MM.1S (cell line): ENCODE measurements around the gene PTPRN2.

ENCODE experiments used
- DNase-seq: peaks from one replicate; pipeline ENCODE4 v3.0.0-alpha.2; 2015
- H2AFZ ChIP-seq: fragments of 300-600 bp; sonication (generic); 2 replicates; pipeline ENCODE4 v1.6.0; 2016; ENCODE audit warnings: antibody characterized with exemption, low read length
- H3F3A ChIP-seq: fragments of 300-600 bp; sonication (generic); 2 replicates; pipeline ENCODE4 v1.6.1; 2016; ENCODE audit warnings: mild to moderate bottlenecking, antibody characterized with exemption, low read length, moderate library complexity, mixed read lengths; ENCODE audit not compliant: insufficient read depth
- H3K27ac ChIP-seq: fragments of 300-600 bp; sonication (generic); 2 replicates; pipeline ENCODE4 v1.5.1; 2016; ENCODE audit warnings: mild to moderate bottlenecking, low read length
- H3K27me3 ChIP-seq: fragments of 300-600 bp; sonication (generic); replicated peaks from 2 replicates; pipeline ENCODE4 v1.6.0; 2016; ENCODE audit warnings: low read length; ENCODE audit not compliant: insufficient read depth
- H3K36me3 ChIP-seq: fragments of 300-600 bp; sonication (generic); replicated peaks from 2 replicates; pipeline ENCODE4 v1.6.1; 2016; ENCODE audit warnings: mild to moderate bottlenecking, low read length, mixed read lengths; ENCODE audit not compliant: insufficient read depth
- H3K4me1 ChIP-seq: fragments of 300-600 bp; sonication (generic); 2 replicates; pipeline ENCODE4 v1.6.1; 2016; ENCODE audit warnings: low read length, mixed read lengths
- H3K4me2 ChIP-seq: fragments of 300-600 bp; sonication (generic); 2 replicates; pipeline ENCODE4 v1.6.0; 2016; ENCODE audit warnings: low read depth, low read length
- H3K4me3 ChIP-seq: fragments of 300-600 bp; sonication (generic); 2 replicates; pipeline ENCODE4 v1.5.1; 2016; ENCODE audit warnings: low read length, mixed read lengths
- H3K79me2 ChIP-seq: fragments of 300-600 bp; sonication (generic); 2 replicates; pipeline ENCODE4 v1.6.1; 2016; ENCODE audit warnings: mixed run types, low read length, mixed read lengths
- H3K9ac ChIP-seq: fragments of 300-600 bp; sonication (generic); 2 replicates; pipeline ENCODE4 v1.6.1; 2016; ENCODE audit warnings: low read length, mixed read lengths
- H3K9me2 ChIP-seq: fragments of 300-600 bp; sonication (generic); replicated peaks from 2 replicates; pipeline ENCODE4 v1.6.1; 2016; ENCODE audit warnings: mild to moderate bottlenecking, low read length, mixed read lengths; ENCODE audit not compliant: insufficient read depth
- H3K9me3 ChIP-seq: fragments of 300-600 bp; sonication (generic); replicated peaks from 2 replicates; pipeline ENCODE4 v1.6.1; 2016; ENCODE audit warnings: mild to moderate bottlenecking, low read length, mixed read lengths; ENCODE audit not compliant: insufficient read depth
- H4K20me1 ChIP-seq: fragments of 300-600 bp; sonication (generic); 2 replicates; pipeline ENCODE4 v1.6.1; 2016; ENCODE audit warnings: mild to moderate bottlenecking, low read length, moderate library complexity, mixed read lengths; ENCODE audit not compliant: insufficient read depth
- CTCF ChIP-seq: fragments of 300-600 bp; sonication (generic); IDR thresholded peaks from 2 replicates; pipeline ENCODE4 v1.5.1; 2016; ENCODE audit warnings: antibody characterized with exemption, low read length, mixed read lengths
- EZH2 ChIP-seq: fragments of 300-600 bp; sonication (generic); optimal IDR thresholded peaks from 2 replicates; pipeline ENCODE3; 2017; ENCODE audit warnings: low read depth, mild to moderate bottlenecking, antibody characterized with exemption, low read length, mixed read lengths
- EZH2phosphoT487 ChIP-seq: fragments of 300-600 bp; sonication (generic); IDR thresholded peaks from 2 replicates; pipeline ENCODE4 v1.6.1; 2018; ENCODE audit warnings: antibody characterized with exemption, low read length

Gene PTPRN2

GRCh38 chr7:158098125-158099030 is 489.2 kb downstream of the PTPRN2 start:
- H4K20me1 ChIP-seq, result no peaks in the 10 kb centered on the region
- H3K27me3 ChIP-seq, result peaks cover 41% of the 10 kb centered on the region
- H3K9ac ChIP-seq, result no peak overlapping the region
- H3K9me3 ChIP-seq, result no peaks in the 10 kb centered on the region
- no peaks in the 10 kb centered on the region for H3K4me1 ChIP-seq
- no peaks in the 10 kb centered on the region for H3F3A ChIP-seq
- no peak for TF ChIP-seq EZH2
- no peak for TF ChIP-seq CTCF
- no peak for TF ChIP-seq EZH2phosphoT487
- no peak overlapping the region for H3K4me3 ChIP-seq
- H3K9me2 ChIP-seq, result no peaks in the 10 kb centered on the region
- DNase-seq, result no peak
- H3K36me3 ChIP-seq, result no peaks in the 10 kb centered on the region
- no peak overlapping the region for H3K27ac ChIP-seq
- H3K79me2 ChIP-seq, result no peaks in the 10 kb centered on the region
- no peak overlapping the region for H2AFZ ChIP-seq
- no peak overlapping the region for H3K4me2 ChIP-seq

GRCh38 chr7:158097453-158098124 is 490.0 kb downstream of the PTPRN2 start:
- no peaks in the 10 kb centered on the region for H3F3A ChIP-seq
- no peaks in the 10 kb centered on the region for H3K4me1 ChIP-seq
- H3K9me3 ChIP-seq, result no peaks in the 10 kb centered on the region
- H3K27ac ChIP-seq, result no peak overlapping the region
- no peaks in the 10 kb centered on the region for H3K36me3 ChIP-seq
- H2AFZ ChIP-seq, result no peak overlapping the region
- no peak for DNase-seq
- TF ChIP-seq EZH2phosphoT487 (no peak), EZH2 (no peak)
- no peak overlapping the region for H3K4me3 ChIP-seq
- H4K20me1 ChIP-seq, result no peaks in the 10 kb centered on the region
- no peak overlapping the region for H3K9ac ChIP-seq
- no peak overlapping the region for H3K4me2 ChIP-seq
- H3K27me3 ChIP-seq, result peaks cover 44% of the 10 kb centered on the region
- no peaks in the 10 kb centered on the region for H3K79me2 ChIP-seq
- H3K9me2 ChIP-seq, result no peaks in the 10 kb centered on the region

- Histone ChIP-seq H3K36me3 (no peaks in the 10 kb centered on the region), H2AFZ (no peak overlapping the region), H3K9ac (no peak overlapping the region), H3K79me2 (no peaks in the 10 kb centered on the region), H4K20me1 (no peaks in the 10 kb centered on the region), H3K4me3 (no peak overlapping the region), H3K27me3 (peaks cover 47% of the 10 kb centered on the region), H3K9me3 (no peaks in the 10 kb centered on the region), H3K9me2 (no peaks in the 10 kb centered on the region), H3K27ac (no peak overlapping the region), H3K4me1 (no peaks in the 10 kb centered on the region), H3K4me2 (no peak overlapping the region), H3F3A (no peaks in the 10 kb centered on the region)
- DNase-seq, result no peak
- TF ChIP-seq CTCF (no peak), EZH2phosphoT487 (no peak), EZH2 (no peak)
Measured at GRCh38 chr7:158097106-158097452, 490.5 kb downstream of the PTPRN2 start.
